Subcutaneous adipose tissue (tissue), 4 donors: Measurements from ENCODE around the gene NKX6-1. TPM values are rescaled to one million over a fixed set of nuclear protein-coding genes. Genes with fewer than 3 reads are reported as not detected.

ENCODE experiments used
- total RNA-seq, 4 donors: library from RNA; depleted of rRNA; stranded (reverse); fragments of >200 nt; gene quantifications; one replicate each; pipeline ENCODE4 v1.1.0, GENCODE V29; 2016
- TF ChIP-seq, protein P1 (sequence below): fragments of 450-650 bp; IDR thresholded peaks from one replicate; pipeline ENCODE4 v1.5.1; 2016; ENCODE audit warnings: low read depth, mild to moderate bottlenecking, control low read depth, antibody characterized with exemption, moderate library complexity

NKX6-1 gene
- total RNA-seq, 4 donors from 2014 or later: not detected

DNA sequence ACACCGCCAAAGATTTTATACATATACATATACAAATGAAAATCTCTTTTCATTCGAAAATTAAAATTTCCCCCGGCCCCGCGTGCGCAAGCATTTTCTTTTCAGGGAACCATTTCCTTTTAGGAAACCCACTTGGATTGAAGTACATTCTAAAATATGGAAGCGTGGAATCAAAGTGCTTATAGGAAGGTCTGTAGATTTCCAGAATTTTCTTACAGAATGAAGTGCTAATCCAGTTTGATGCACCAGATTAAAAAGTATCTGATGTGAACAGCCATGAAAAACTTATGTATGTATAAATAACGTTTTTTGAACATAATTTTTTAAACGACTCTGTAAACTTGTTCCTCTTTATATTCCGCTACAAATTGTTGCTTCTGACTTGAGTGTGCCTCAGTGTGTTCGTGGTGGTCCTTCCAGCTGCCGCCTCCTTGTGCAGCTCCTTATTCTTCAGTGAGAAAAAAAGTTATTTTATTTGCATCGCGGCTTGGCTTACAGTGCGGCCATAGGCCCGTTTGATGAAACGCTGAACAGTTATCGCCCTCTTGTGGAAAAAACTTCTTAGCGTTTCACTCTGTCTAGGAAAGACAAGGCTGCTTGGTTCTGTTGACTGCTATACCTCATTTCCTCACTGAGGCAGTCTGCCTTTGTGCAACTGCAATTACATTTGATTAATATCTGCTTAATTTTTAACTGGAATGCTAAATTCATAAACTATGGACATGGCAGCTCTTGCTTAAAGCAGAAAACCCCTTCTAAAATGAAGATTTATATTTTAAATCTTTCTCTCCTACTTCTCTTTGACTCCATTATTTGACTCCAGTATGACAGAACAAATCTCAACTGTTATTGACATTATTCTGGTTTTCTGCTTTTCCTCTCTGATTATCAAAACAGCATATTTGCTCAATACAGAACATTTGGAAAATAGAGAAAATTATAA, 4.7 kb upstream of the NKX6-1 start:
- TF ChIP-seq, protein P1, sequence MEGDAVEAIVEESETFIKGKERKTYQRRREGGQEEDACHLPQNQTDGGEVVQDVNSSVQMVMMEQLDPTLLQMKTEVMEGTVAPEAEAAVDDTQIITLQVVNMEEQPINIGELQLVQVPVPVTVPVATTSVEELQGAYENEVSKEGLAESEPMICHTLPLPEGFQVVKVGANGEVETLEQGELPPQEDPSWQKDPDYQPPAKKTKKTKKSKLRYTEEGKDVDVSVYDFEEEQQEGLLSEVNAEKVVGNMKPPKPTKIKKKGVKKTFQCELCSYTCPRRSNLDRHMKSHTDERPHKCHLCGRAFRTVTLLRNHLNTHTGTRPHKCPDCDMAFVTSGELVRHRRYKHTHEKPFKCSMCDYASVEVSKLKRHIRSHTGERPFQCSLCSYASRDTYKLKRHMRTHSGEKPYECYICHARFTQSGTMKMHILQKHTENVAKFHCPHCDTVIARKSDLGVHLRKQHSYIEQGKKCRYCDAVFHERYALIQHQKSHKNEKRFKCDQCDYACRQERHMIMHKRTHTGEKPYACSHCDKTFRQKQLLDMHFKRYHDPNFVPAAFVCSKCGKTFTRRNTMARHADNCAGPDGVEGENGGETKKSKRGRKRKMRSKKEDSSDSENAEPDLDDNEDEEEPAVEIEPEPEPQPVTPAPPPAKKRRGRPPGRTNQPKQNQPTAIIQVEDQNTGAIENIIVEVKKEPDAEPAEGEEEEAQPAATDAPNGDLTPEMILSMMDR: no peak

DNA sequence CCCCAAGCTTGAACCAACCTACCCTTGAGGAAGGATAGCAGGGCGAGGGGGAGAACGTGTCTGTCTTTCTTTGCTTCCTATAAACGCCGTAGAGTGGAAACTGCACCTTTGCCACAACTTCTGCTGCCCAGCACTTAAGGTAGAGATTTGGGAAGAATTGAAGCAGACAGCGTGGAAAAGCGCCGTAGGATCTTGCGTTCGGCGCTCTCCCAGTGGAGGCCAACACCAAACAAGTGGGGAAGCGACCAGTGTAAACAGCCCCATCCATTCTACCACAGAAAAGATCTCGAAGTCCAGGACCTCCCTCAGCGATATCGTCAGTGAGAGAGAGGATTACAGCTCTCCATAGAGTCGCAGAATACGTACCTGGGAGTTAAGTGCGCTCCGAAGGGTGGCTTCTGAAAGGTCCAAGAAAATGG, 3.9 kb upstream of the NKX6-1 start:
- TF ChIP-seq, protein P1: no peak

DNA sequence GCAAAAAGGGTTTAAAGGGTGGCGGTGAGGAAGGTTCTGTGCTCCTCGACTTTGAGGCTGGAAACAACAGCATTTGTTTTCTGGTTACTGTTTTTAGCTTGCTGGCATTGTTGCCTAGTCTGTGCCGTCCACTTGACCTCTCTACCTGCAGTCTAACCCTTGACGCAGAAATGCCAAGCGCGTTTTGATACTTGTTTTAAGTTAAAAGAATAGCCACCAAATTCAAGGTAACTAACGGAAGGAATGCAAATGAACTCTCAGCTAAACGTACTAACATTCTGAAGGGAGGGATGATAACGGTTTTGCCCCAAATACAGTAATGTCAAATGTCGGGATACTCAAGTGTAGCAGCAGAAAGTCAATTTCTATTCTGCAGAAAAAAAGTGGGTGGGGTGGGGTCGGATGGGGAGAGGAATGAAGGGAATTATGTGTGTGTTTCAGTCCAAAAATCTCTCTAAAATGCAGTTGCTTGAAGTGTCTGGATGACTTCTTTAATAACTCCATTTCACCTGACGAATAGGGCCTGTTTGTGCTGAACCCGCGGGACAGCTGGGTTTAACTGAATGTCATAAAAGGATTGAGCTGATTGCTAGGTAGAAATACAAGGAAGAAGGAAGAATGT, 3.4 kb upstream of the NKX6-1 start:
- TF ChIP-seq, protein P1: no peak

DNA sequence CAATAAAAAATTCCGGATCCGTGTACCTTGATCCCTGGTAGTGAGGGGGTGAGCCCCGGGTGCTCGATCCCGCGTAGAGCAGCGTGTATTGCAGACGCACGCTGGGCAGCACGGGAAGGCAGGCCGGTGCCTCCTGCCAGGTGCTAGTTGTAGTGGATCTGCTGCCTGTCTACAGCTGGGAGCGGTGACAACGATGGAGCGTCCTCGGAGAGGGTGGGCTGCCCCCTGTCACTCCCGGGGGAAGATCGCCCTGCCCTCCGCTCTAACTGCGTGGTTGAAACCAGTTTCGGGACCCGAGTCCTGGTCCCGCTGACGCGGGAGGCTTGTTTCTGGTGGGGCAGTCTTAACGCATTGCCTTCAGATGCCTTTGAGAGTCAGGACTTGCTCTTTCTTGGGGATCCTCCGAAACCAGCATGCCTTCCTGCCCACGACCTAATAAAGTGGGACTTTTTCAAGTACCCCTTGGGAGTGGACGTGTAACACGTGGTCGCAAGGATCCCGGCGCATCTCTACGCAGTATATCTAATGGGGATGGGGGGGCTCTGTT, 2.7 kb upstream of the NKX6-1 start:
- TF ChIP-seq, protein P1: no peak

DNA sequence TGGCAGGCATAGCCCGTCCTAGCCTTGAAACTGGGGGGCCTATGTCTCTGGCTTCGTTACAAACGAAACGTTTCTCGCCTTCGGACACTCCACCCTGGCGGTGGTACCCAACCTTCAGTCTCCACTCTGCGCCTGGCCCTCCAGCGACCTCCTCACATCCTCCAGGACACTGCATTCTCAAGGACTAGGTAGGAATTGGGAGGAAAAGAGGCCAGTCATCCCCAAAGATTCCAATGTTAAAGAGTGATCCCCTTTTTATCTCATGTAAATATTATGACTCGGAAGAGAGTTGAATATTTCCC, 2.1 kb upstream of the NKX6-1 start:
- TF ChIP-seq, protein P1: no peak

DNA sequence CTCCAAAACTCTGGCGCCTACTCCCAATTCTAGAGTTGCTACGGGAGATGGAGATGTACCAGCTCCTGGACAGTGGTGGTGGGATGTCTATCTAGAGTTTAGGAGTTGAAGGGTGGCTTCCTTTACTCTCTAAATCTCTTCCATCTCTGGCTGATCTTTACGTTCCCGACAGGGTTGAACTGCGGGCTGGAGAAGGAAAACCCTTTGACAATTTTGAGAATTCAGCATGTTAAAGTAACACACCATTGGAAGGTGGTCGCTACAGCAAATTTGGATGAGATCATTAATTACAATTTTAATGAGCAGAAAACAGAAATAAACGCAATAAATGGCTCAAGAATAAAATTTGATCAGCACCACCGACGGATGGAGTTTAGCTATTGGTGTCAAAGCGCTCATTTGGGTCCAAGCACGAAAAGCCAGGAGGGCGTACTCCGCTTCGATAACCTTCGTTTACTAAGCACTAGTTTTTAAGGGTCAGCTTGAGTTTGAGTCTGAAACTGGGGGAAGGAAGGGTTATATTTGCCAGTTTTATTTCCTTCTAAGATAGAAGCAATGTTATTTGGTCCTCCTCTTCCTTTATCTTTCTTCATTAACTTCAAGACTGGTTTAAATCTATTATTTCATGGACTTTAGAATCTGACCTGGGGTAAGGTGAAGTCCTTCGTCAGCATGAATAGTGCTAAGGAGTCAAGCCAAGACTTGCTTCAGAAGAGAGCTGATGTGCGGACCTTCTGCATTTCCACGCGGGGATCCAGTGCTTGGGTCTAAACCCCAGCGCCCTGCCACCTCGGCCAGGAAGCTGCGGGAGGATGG, 1.5 kb upstream of the NKX6-1 start:
- TF ChIP-seq, protein P1: no peak

DNA sequence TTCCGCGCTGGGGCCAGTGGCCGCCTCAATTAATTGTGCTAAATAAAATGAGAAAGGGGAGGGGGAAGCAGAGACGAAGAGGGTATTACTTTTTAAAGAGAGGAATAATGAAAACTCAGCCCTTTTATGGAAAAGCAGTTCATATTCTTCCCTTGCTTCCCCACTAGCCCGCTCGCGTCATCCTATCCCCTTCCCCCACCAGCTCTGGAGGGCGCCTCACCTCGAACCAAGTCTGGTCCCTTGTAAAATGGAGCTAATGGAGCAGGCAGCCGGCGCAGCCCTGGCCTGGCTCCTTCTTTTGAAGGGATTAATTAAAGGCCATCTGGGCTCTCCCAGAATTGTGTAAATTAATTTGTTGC, 511 bp upstream of the NKX6-1 start:
- TF ChIP-seq, protein P1: no peak
